Measurements from ENCODE around the gene IBA57. TPM values are rescaled to one million over a fixed set of nuclear protein-coding genes. Genes with fewer than 3 reads are reported as not detected.

Gene IBA57
- total RNA-seq, 1 experiment from 2014 or later, result 3.6 TPM

DNA sequence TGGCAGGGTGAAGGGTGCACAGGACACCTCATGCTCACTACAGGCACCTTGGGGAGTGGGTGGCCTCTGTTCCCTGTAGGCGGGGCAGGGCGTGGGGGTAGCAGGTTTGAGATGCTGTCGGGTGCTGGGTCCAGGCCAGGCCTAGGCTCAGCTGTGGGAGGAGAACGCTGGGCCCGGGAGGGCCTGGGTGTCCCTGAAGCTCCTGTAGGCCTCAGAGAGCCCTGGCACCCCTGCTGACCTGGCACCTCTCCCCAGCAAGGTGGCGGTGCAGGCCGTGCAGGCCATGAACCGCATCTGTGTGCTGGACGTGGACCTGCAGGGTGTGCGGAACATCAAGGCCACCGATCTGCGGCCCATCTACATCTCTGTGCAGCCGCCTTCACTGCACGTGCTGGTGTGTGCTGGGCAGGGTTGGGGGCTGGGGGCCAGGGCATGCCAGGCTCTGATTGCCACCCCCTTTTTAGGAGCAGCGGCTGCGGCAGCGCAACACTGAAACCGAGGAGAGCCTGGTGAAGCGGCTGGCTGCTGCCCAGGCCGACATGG lies 18.4 kb upstream of the IBA57 start:
- Histone ChIP-seq H3K27ac (ENCODE audit: low read length) (no peak overlapping the region), H3K36me3 (ENCODE audit: insufficient read depth, low read length) (no peaks in the 10 kb centered on the region), H3K4me3 (ENCODE audit: low read length) (no peak overlapping the region), H3K9me2 (replicated peaks; ENCODE audit: insufficient read depth, low read length) (no peaks in the 10 kb centered on the region), H3K4me2 (ENCODE audit: low read depth, low read length, poor library complexity, severe bottlenecking) (no peak overlapping the region), H3K79me2 (ENCODE audit: low read length) (peaks cover 39% of the 10 kb centered on the region), H3K4me1 (ENCODE audit: low read length) (peaks cover 1% of the 10 kb centered on the region; the same call in 1 of the 2 replicates), H3K9ac (ENCODE audit: low read length) (no peak overlapping the region), H2AFZ (ENCODE audit: low read length) (no peak overlapping the region), H3K27me3 (ENCODE audit: low read length) (no peaks in the 10 kb centered on the region), H3K9me3 (ENCODE audit: low read length) (no peaks in the 10 kb centered on the region), H4K20me1 (ENCODE audit: insufficient read depth, low read depth, low read length) (peaks cover 18% of the 10 kb centered on the region)
- no peak for DNase-seq

DNA sequence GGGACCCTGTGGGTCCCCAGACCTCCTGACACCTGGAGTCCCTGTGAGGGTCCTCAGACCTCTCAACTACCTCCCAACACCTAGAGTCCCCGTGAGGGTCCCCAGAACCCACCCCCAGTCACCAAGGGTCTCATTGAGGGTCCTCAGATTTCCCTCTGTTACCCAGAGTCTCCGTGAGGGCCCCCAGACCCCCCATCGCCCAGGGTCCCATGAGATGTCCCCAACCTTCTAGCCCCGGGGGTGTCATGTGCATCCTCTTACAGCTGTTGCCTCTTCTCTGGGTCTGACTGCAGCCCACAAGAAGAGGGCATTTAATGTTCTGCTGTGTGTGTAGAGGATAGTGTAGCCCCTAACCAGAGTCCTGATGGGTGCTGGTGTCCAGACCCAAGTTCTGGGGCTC lies 17.8 kb upstream of the IBA57 start:
- Histone ChIP-seq H2AFZ (ENCODE audit: low read length) (no peak overlapping the region), H3K9me2 (replicated peaks; ENCODE audit: insufficient read depth, low read length) (no peaks in the 10 kb centered on the region), H3K4me1 (ENCODE audit: low read length) (no peaks in the 10 kb centered on the region), H3K27ac (ENCODE audit: low read length) (no peak overlapping the region), H3K4me2 (ENCODE audit: low read depth, low read length, poor library complexity, severe bottlenecking) (no peak overlapping the region), H3K36me3 (ENCODE audit: insufficient read depth, low read length) (no peaks in the 10 kb centered on the region), H3K4me3 (ENCODE audit: low read length) (no peak overlapping the region), H3K9ac (ENCODE audit: low read length) (no peak overlapping the region), H3K27me3 (ENCODE audit: low read length) (no peaks in the 10 kb centered on the region), H4K20me1 (ENCODE audit: insufficient read depth, low read depth, low read length) (peaks cover 18% of the 10 kb centered on the region), H3K9me3 (ENCODE audit: low read length) (no peaks in the 10 kb centered on the region), H3K79me2 (ENCODE audit: low read length) (peaks cover 34% of the 10 kb centered on the region)
- DNase-seq, result no peak

DNA sequence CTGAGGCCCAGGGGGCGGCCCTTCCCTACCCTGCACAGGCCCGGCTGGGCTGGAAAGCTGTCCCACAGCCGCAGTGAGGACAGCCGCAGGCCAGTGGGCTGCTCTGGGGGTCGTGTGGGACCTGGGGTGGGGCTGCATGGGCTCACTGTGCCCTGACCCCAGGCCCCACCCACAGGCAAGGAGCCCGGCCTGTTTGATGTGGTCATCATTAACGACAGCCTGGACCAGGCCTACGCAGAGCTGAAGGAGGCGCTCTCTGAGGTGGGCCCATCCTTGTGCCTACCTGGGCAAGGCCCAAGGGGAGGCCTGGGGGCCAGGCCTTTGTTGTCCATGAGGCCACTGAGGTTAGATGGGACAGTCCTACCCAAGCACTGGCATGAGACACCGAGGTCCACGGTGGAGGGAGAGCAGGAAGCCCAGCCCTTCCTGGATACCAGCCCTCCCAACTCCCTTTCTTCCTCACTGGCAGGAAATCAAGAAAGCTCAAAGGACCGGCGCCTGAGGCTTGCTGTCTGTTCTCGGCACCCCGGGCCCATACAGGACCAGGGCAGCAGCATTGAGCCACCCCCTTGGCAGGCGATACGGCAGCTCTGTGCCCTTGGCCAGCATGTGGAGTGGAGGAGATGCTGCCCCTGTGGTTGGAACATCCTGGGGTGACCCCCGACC lies 17.3 kb upstream of the IBA57 start:
- Histone ChIP-seq H3K9ac (ENCODE audit: low read length) (no peak overlapping the region), H3K79me2 (ENCODE audit: low read length) (peaks cover 28% of the 10 kb centered on the region), H3K4me2 (ENCODE audit: low read depth, low read length, poor library complexity, severe bottlenecking) (no peak overlapping the region), H4K20me1 (ENCODE audit: insufficient read depth, low read depth, low read length) (peaks cover 15% of the 10 kb centered on the region; the same call in 1 of the 2 replicates), H3K27ac (ENCODE audit: low read length) (no peak overlapping the region), H3K9me3 (ENCODE audit: low read length) (no peaks in the 10 kb centered on the region), H3K4me3 (ENCODE audit: low read length) (no peak overlapping the region), H2AFZ (ENCODE audit: low read length) (no peak overlapping the region), H3K36me3 (ENCODE audit: insufficient read depth, low read length) (no peaks in the 10 kb centered on the region), H3K27me3 (ENCODE audit: low read length) (no peaks in the 10 kb centered on the region), H3K4me1 (ENCODE audit: low read length) (no peaks in the 10 kb centered on the region), H3K9me2 (replicated peaks; ENCODE audit: insufficient read depth, low read length) (no peaks in the 10 kb centered on the region)
- DNase-seq, result no peak

DNA sequence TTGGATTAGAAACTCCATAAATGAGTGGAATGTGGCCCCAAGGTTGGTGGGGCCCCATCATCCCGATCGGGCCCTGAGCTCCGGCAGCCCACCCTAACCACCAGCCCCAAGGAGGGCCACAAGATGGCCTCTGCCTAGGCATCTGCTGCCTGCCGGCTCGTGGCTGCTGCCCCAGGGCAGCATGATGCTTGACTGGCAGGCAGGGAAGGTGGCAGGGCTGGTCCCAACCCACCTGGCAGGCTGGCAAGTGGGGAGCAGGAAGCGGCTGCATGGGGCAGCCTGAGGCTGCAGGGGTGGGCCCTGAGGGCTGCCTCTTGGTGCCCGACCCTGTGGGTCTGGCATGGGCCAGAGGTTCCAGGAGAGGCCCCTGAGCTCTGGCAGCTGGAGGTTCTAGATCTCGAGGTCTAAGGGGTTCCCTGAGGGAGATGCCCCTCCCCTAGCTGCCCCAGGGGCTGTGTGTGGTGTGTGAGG lies 16.6 kb upstream of the IBA57 start:
- H3K9ac ChIP-seq (ENCODE audit: low read length), result no peak overlapping the region
- H3K36me3 ChIP-seq (ENCODE audit: insufficient read depth, low read length), result no peaks in the 10 kb centered on the region

DNA sequence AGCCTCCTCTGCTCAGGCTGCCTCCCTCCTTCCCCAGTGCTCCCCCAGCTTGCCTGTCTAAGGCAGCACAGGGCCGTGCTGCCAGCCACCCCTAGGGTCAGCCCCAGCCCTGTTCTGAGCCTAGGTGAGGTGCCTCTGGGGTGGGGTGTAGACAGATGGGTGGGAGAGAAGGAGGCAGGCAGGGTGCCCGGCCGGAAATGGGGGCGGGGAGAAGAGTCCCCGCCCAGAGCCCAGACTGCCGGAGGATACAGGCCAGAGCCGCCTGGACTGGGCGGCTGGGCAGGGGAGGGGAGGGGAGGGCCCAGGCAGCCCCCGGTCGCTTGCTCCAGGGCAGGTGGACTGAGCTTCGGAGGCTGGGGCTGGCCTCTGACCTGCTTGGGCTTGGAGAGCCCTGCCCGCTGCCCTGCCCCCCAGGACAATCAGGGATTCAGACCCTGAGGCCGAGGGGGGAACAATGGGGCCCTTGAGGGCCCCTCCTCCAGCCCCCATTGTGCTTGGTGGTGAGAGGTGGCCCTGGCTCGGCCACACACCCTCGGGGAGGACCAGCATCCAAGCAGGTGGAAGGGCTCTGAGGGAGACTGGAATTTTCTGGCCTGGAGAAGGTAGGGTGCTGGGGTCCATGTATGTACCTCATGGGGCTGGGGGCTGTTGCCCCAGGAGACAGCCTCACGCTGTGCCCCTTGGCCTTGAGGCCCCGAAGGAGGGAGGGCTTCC lies 16.0 kb upstream of the IBA57 start, which contains the start of gene GJC2:
Gene GJC2, plus strand, starts transcription at position 525 of the 714 bp plus-strand sequence. CDS start 7,829 bp downstream, outside the sequence.
- H3K9me3 ChIP-seq (ENCODE audit: low read length), result no peaks in the 10 kb centered on the region
- H3K9ac ChIP-seq (ENCODE audit: low read length), result no peak within 1 kb of the TSS
- no peak within 1 kb of the TSS for H2AFZ ChIP-seq (ENCODE audit: low read length)
- H3K27ac ChIP-seq (ENCODE audit: low read length), result no peak within 1 kb of the TSS
- 0 out of 2 replicates have a peak, but pooled peaks cover 5% of the 10 kb centered on the region for H4K20me1 ChIP-seq (ENCODE audit: insufficient read depth, low read depth, low read length)
- no peaks in the 10 kb centered on the region for H3K27me3 ChIP-seq (ENCODE audit: low read length)
- H3K4me3 ChIP-seq (ENCODE audit: low read length), result no peak within 1 kb of the TSS
- H3K4me2 ChIP-seq (ENCODE audit: low read depth, low read length, poor library complexity, severe bottlenecking), result no peak within 1 kb of the TSS
- H3K79me2 ChIP-seq (ENCODE audit: low read length), result peaks cover 16% of the 10 kb centered on the region; the same call in 1 of the 2 replicates
- DNase-seq, result no peak
- H3K36me3 ChIP-seq (ENCODE audit: insufficient read depth, low read length), result no peaks in the 10 kb centered on the region
- no peaks in the 10 kb centered on the region for H3K4me1 ChIP-seq (ENCODE audit: low read length)
- no peaks in the 10 kb centered on the region for H3K9me2 ChIP-seq (replicated peaks; ENCODE audit: insufficient read depth, low read length)

More for the DNA sequence above, 16.6 kb upstream of the IBA57 start:
- Histone ChIP-seq H3K4me1 (ENCODE audit: low read length) (no peaks in the 10 kb centered on the region), H2AFZ (ENCODE audit: low read length) (no peak overlapping the region), H3K4me3 (ENCODE audit: low read length) (no peak overlapping the region), H3K27me3 (ENCODE audit: low read length) (no peaks in the 10 kb centered on the region), H3K9me2 (replicated peaks; ENCODE audit: insufficient read depth, low read length) (no peaks in the 10 kb centered on the region), H3K27ac (ENCODE audit: low read length) (no peak overlapping the region), H3K9me3 (ENCODE audit: low read length) (no peaks in the 10 kb centered on the region), H4K20me1 (ENCODE audit: insufficient read depth, low read depth, low read length) (peaks cover 8% of the 10 kb centered on the region; the same call in 1 of the 2 replicates), H3K79me2 (ENCODE audit: low read length) (peaks cover 22% of the 10 kb centered on the region), H3K4me2 (ENCODE audit: low read depth, low read length, poor library complexity, severe bottlenecking) (no peak overlapping the region)
- DNase-seq, result no peak

DNA sequence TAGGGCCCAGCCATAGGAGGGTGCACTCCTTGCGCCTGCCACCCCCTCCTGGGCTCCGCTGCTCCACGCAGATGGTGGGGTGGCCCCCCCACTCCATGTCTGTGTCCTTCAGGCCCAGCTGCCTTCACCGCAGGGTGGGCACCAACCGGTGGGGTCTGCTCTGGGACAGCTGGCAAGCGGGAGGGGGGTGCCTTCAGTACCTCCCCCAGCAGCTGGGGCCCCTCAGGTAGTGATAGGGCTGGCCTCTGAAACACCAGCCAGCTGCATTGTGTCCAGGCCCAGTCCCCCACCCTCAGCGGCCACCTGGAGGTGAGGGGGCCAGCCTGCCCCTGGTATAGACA lies 15.5 kb upstream of the IBA57 start:
- DNase-seq, result no peak
- H3K9ac ChIP-seq (ENCODE audit: low read length), result no peak overlapping the region

DNA sequence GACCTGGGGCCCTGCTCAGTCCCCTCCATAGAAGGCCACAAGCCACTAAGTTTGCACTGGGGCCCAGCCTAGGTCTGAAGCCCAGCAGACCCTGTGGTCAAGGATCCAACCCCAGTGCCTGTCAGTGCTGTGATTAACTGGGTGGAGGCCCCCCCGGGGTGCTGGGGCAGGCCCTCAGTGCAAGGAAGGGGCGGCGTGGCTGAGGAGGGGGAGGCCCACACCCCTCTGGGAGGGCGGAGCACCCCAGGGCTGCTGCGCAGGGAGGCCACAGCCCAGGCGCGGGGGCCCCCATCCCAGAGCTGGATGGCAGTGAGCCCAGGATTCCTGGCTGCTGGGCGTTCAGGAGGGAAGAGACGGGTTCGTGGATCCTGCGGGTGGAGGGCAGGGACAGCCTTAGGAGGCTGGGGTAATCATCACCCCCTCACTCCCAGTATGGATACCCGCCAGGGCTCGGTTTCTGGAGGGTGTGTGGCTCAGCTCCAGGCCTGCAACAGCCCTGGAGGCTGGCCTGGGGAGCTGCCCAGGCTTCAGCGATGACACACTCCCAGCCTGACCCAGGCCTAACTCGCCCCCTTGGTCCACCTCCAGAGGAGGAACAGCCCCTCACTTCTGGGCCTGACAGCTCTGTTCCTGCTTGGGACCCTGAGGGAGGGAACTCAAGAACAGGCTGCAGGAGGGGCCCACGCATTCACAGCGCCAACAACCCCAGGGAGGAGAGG lies 15.0 kb upstream of the IBA57 start:
- no peaks in the 10 kb centered on the region for H3K36me3 ChIP-seq (ENCODE audit: insufficient read depth, low read length)
- no peaks in the 10 kb centered on the region for H3K9me2 ChIP-seq (replicated peaks; ENCODE audit: insufficient read depth, low read length)
- H3K9ac ChIP-seq (ENCODE audit: low read length), result no peak overlapping the region
- no peak overlapping the region for H3K4me2 ChIP-seq (ENCODE audit: low read depth, low read length, poor library complexity, severe bottlenecking)
- no peaks in the 10 kb centered on the region for H3K9me3 ChIP-seq (ENCODE audit: low read length)
- H3K79me2 ChIP-seq (ENCODE audit: low read length), result peaks cover 5% of the 10 kb centered on the region; the same call in 1 of the 2 replicates
- no peak overlapping the region for H2AFZ ChIP-seq (ENCODE audit: low read length)
- no peak for DNase-seq
- no peak overlapping the region for H3K4me3 ChIP-seq (ENCODE audit: low read length)
- H3K27ac ChIP-seq (ENCODE audit: low read length), result no peak overlapping the region
- H3K4me1 ChIP-seq (ENCODE audit: low read length), result no peaks in the 10 kb centered on the region
- H3K27me3 ChIP-seq (ENCODE audit: low read length), result no peaks in the 10 kb centered on the region
- no peaks in the 10 kb centered on the region for H4K20me1 ChIP-seq (ENCODE audit: insufficient read depth, low read depth, low read length)

More for the DNA sequence above, 15.5 kb upstream of the IBA57 start:
- Histone ChIP-seq H3K9me2 (replicated peaks; ENCODE audit: insufficient read depth, low read length) (no peaks in the 10 kb centered on the region), H3K4me1 (ENCODE audit: low read length) (no peaks in the 10 kb centered on the region), H4K20me1 (ENCODE audit: insufficient read depth, low read depth, low read length) (no peaks in the 10 kb centered on the region), H3K27ac (ENCODE audit: low read length) (no peak overlapping the region), H3K27me3 (ENCODE audit: low read length) (no peaks in the 10 kb centered on the region), H3K4me3 (ENCODE audit: low read length) (no peak overlapping the region), H3K9me3 (ENCODE audit: low read length) (no peaks in the 10 kb centered on the region), H3K4me2 (ENCODE audit: low read depth, low read length, poor library complexity, severe bottlenecking) (no peak overlapping the region), H2AFZ (ENCODE audit: low read length) (no peak overlapping the region), H3K36me3 (ENCODE audit: insufficient read depth, low read length) (no peaks in the 10 kb centered on the region), H3K79me2 (ENCODE audit: low read length) (peaks cover 10% of the 10 kb centered on the region; the same call in 1 of the 2 replicates)

All from Karpas-422 (cell line).